Fibroblast of villous mesenchyme (primary cell): Measurements from ENCODE around the gene GM2A. TPM values are rescaled to one million over a fixed set of nuclear protein-coding genes. Genes with fewer than 3 reads are reported as not detected.

Experiments
- DNase-seq: peaks from one replicate; pipeline ENCODE4 v3.0.0-alpha.2; 2010; ENCODE audit warnings: low read depth
- H3K4me3 ChIP-seq: 2 replicates; pipeline ENCODE4 v1.5.1; 2011; ENCODE audit warnings: low read depth, mild to moderate bottlenecking, low read length
- CTCF ChIP-seq: IDR thresholded peaks from 2 replicates; pipeline ENCODE4 v1.5.1; 2012; ENCODE audit warnings: low read depth, mild to moderate bottlenecking, low read length; ENCODE audit not compliant: insufficient read depth
- total RNA-seq: library from RNA; depleted of rRNA; stranded (reverse); fragments of >200 nt; gene quantifications from 2 replicates; pipeline ENCODE4 v1.2.3, GENCODE V29; 2012

The GM2A gene
- total RNA-seq, 1 donor, result 28.1 TPM

DNA sequence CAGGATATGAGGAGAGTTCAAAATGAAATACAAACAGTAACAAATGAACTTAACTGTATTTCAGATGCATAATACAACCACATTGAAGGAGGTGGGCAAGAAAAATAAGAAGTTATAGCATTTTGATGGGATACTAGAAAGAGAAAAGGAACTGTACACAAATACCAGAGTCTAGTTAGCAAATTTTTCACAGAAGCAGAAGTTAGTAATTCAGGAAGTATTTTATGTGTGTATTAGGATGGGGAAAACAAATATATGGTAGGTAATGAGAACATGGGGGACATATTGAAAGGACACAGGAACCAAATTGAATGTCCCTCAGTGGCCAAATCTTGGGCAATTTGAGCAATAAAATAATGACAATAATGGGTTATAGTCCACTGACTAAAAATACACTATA lies 18.4 kb downstream of the GM2A start:
- no peak overlapping the region for H3K4me3 ChIP-seq
- DNase-seq, result no peak
- TF ChIP-seq CTCF, result no peak

GRCh38 chr5:151274666-151275065 lies 21.7 kb downstream of the GM2A start:
- DNase-seq, result no peak
- TF ChIP-seq CTCF, result no peak
- no peak overlapping the region for H3K4me3 ChIP-seq

GRCh38 chr5:151275803-151276202 lies 22.8 kb downstream of the GM2A start:
- no peak for DNase-seq
- no peak for TF ChIP-seq CTCF
- no peak overlapping the region for H3K4me3 ChIP-seq

GRCh38 chr5:151278845-151279244 lies 25.9 kb downstream of the GM2A start:
- no peak for TF ChIP-seq CTCF
- no peak for DNase-seq
- no peak overlapping the region for H3K4me3 ChIP-seq

GRCh38 chr5:151280443-151280842 lies 27.5 kb downstream of the GM2A start:
- no peak overlapping the region for H3K4me3 ChIP-seq
- no peak for DNase-seq
- no peak for TF ChIP-seq CTCF

DNA sequence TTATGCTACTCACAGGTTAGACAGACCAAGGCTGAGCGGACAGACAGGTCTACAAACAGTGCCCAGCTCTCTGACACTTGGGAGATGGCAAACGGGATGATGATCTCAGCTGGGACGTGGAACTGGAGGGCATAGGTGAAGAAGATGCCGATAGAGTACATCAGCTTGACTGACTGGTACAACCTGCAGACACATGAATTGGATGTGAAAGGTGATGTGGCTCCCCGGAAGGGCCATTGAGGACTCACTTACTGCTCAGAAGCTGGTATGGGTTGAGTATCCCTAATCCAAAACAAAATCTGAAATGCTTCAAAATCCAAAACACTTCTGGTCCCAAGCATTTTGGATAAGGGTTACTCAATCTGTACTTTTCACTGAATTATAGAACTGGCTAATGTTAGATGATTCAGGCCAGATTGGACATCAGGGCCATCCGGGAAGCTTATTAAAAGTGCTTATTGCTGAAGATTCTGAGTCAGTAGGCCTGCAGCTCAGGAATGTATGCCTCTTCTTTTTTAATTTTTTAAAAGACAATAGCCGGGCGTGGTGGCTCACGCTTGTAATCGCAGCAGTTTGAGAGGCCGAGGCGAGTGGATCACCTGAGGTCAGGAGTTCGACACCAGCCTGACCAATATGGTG lies 28.1 kb downstream of the GM2A start:
- no peak for DNase-seq
- no peak overlapping the region for H3K4me3 ChIP-seq
- TF ChIP-seq CTCF, result no peak

DNA sequence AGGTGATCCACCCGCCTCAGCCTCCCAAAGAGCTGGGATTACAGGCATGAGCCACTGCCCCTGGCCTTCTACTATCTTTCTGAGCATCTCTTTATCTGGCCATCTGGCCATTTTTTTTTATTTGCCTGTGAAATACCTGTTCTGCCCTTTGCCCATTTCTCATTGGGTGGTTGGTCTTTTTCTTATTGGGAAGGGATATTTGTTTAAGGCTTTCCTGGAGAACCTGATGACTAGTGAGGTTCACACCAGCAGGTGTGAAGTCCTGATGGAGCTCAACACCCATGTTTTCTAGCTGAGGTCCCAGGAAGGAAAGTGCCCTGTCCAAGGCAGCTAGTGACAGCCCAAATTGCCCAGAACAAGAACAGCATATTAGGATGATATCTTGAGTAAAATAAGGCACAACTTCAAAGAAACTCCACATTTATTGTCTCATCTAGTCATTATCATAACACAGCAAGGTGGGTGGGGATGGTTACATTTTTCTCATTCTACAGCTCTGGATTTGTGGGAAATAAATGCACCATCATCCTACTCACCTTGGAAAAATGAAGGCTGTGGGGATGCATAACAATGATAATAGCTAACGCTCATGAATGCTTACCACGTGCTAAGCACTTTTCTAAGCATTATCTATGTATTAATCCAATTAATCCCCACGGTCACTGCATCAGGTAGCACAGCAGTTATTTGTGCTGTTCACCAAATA lies 30.3 kb downstream of the GM2A start:
- no peak overlapping the region for H3K4me3 ChIP-seq
- TF ChIP-seq CTCF, result no peak
- no peak for DNase-seq
